Measurements from ENCODE around the gene STARD9.
A peak's percentile ranks its signal among the peaks of the same experiment; 100 is the strongest.

The STARD9 gene

GRCh38 chr15:42602501-42602900, 27.1 kb downstream of the STARD9 start:
- H3K9me3 Mint-ChIP-seq = peaks cover 9% of the 10 kb centered on the region
- H3K27ac Mint-ChIP-seq = no peak overlapping the region
- no peaks in the 10 kb centered on the region for H3K27me3 Mint-ChIP-seq (ENCODE audit: low read depth)
- peaks cover 25% of the 10 kb centered on the region for H3K36me3 Mint-ChIP-seq (ENCODE audit: low read depth)
- peaks cover 25% of the 10 kb centered on the region for H3K4me1 Mint-ChIP-seq (ENCODE audit: low read depth)
- H3K4me3 Mint-ChIP-seq = no peak overlapping the region
- no peak for DNase-seq (ENCODE audit: low spot score)

DNA sequence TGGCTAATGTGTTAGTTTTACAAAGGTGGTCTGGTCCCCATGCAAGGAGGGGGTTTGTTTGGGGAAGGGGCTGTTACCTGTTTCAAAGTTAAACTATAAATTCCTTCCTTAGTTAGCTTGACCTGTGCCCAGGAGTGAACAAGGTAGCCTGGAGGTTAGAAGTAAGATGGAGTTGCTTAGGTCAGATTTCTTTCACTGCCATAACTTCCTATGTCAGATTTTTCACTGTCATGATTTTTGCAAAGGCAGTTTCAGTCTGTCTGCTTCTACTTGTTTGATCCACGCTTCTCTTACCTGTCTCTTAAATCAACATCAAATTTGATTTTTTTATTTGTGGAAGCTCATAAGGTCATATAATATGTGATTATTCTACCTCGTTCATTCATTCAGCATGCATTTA, 28.6 kb downstream of the STARD9 start:
- Mint-ChIP-seq H3K9me3 (peaks cover 9% of the 10 kb centered on the region), H3K36me3 (ENCODE audit: low read depth) (peaks cover 25% of the 10 kb centered on the region), H3K4me3 (peak overlapping the region; percentile 60), H3K27ac (peak overlapping the region; percentile 84), H3K4me1 (ENCODE audit: low read depth) (peaks cover 39% of the 10 kb centered on the region), H3K27me3 (ENCODE audit: low read depth) (no peaks in the 10 kb centered on the region)
- DNase-seq (ENCODE audit: low spot score) = no peak

DNA sequence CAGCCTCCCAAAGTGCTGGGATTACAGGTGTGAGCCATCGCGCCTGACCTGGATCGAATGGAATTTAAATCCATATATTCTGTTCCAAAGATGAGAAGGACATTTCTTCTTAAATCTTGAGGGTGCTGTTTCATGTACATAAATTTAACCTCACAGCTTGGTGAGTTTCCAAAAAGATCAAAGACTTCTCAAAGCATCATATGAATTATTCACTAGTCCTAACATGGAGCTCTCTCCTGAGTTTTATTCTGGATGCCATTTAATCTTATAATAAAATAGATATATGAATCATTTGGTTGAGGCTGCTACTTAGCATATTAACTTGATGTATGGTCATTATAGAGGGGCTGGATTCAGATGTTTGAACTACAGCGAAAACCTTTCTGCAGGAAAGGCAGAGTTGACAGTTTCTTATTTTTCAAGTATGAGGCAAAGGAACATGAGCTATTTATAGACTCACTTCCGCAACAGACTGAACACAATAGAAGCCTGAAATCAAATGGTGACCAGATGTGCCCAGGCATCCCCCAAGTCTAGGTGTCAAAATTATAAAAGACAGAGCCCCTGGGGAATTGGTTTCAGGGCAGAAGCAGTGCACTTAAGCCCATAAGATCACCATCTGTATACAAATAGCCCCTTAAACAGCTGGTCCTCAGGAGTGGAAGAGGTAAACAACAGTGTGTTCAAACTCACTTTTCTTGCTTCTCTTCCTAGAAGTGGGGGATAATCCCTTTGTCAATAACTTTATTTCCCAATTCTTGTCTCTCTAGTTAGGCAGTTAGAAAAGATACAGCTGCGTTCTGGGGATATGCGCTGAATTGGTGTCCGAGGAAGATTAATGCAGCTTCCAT, 29.7 kb downstream of the STARD9 start:
- peak overlapping the region; percentile 92 for H3K27ac Mint-ChIP-seq
- peaks cover 7% of the 10 kb centered on the region for H3K9me3 Mint-ChIP-seq
- peak overlapping the region; percentile 77 for H3K4me3 Mint-ChIP-seq
- H3K27me3 Mint-ChIP-seq (ENCODE audit: low read depth) = no peaks in the 10 kb centered on the region
- peaks cover 20% of the 10 kb centered on the region for H3K36me3 Mint-ChIP-seq (ENCODE audit: low read depth)
- no peak for DNase-seq (ENCODE audit: low spot score)
- H3K4me1 Mint-ChIP-seq (ENCODE audit: low read depth) = peaks cover 42% of the 10 kb centered on the region

GRCh38 chr15:42605796-42606195, 30.4 kb downstream of the STARD9 start:
- DNase-seq (ENCODE audit: low spot score) = no peak
- peak overlapping the region; percentile 92 for H3K27ac Mint-ChIP-seq
- H3K36me3 Mint-ChIP-seq (ENCODE audit: low read depth) = peaks cover 18% of the 10 kb centered on the region
- H3K4me1 Mint-ChIP-seq (ENCODE audit: low read depth) = peaks cover 42% of the 10 kb centered on the region
- no peaks in the 10 kb centered on the region for H3K27me3 Mint-ChIP-seq (ENCODE audit: low read depth)
- peaks cover 5% of the 10 kb centered on the region for H3K9me3 Mint-ChIP-seq
- peak overlapping the region; percentile 77 for H3K4me3 Mint-ChIP-seq

DNA sequence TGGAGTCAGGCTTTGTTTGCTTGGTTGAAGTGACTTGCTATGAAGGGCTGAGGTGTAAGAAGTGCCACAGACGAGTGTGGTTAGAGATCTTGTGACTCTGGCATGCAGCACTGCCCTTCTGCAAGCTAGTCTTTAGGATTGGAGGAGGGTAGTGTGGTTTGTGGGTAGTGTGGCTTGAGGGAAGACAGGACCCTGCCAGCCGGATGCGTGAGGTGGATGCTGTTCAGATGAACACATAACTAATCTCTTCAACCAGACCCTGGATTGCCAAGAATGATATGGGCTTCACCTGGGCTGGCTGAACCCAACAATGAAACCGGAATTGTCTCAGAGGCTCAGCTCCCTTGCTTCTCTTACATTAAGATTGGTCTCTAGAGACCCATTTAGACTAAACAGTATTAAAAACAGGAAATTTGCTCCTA, 32.7 kb downstream of the STARD9 start:
- Mint-ChIP-seq H3K36me3 (ENCODE audit: low read depth) (peaks cover 9% of the 10 kb centered on the region), H3K4me3 (peak overlapping the region; percentile 72), H3K27me3 (ENCODE audit: low read depth) (no peaks in the 10 kb centered on the region), H3K4me1 (ENCODE audit: low read depth) (peaks cover 42% of the 10 kb centered on the region), H3K9me3 (no peaks in the 10 kb centered on the region), H3K27ac (peak overlapping the region; percentile 85)
- DNase-seq (ENCODE audit: low spot score) = peak; percentile 71

DNA sequence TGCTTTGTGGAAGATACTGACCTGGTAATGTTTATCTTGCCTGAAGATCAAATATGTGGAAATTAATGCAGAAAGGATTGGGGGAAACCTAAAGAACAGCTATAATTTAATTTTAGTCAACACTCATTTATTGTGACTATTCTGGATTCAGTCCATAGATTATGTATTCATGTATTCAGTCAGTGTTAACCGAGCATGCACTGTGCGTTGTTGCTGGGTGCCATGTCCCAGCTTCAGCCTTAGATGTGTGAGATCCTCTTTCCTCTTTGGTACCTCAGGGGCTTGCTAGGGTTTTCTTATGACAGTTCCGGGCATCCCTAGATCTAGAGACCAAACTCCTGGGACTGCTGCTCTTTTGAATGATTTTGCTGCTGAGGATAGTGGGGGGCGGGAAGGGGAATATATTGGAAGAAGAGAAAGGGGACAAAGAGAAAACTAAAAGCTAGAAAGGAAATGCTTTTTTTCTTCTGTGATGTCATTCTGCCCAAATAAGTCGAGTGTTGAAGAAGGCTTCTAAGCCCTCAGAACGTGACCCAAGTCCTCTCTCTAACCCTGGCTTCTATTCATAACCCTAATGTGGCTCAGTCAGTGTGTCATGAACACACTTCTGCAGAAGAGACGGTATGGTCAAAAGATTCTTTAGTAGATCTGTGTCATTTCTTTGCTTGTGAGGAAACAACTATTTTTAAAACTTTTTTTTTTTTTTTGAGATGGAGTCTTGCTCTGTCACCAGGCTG, 33.5 kb downstream of the STARD9 start:
- Mint-ChIP-seq H3K4me3 (peak overlapping the region; percentile 72), H3K27me3 (ENCODE audit: low read depth) (no peaks in the 10 kb centered on the region), H3K36me3 (ENCODE audit: low read depth) (peaks cover 8% of the 10 kb centered on the region), H3K9me3 (no peaks in the 10 kb centered on the region), H3K27ac (peak overlapping the region; percentile 85), H3K4me1 (ENCODE audit: low read depth) (peaks cover 40% of the 10 kb centered on the region)
- DNase-seq (ENCODE audit: low spot score) = peak; percentile 21

- no peaks in the 10 kb centered on the region for H3K36me3 Mint-ChIP-seq (ENCODE audit: low read depth)
- DNase-seq (ENCODE audit: low spot score) = no peak
- no peaks in the 10 kb centered on the region for H3K27me3 Mint-ChIP-seq (ENCODE audit: low read depth)
- H3K4me1 Mint-ChIP-seq (ENCODE audit: low read depth) = peaks cover 18% of the 10 kb centered on the region
- H3K9me3 Mint-ChIP-seq = no peaks in the 10 kb centered on the region
- no peak overlapping the region for H3K4me3 Mint-ChIP-seq
- no peak overlapping the region for H3K27ac Mint-ChIP-seq
These were observed 36.1 kb downstream of the STARD9 start for GRCh38 chr15:42611532-42611931.

DNA sequence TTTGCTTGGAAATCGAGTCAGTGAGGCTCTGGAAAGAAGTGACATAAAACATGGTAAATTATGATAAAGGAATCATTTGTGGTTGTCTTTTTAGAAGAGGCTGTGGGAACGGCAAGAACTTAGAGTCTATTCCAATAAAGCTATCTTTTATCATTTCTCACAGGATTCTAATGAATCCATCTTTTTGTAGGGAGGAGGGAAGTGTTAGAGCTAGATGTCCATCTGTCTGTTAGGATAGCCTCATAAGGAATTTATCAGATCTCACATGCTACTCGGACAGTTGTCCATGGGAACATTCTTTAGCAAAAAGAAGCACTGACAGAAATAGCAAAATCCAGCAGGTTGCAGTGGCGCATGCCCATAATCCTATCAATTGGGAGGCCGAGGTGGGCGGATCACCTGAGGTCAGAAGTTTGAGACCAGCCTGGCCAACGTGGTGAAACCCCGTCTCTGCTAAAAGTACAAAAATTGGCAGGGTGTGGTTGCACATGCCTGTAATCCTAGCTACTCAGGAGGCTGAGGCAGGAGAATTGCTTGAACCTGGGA, 37.0 kb downstream of the STARD9 start:
- peaks cover 17% of the 10 kb centered on the region for H3K4me1 Mint-ChIP-seq (ENCODE audit: low read depth)
- H3K27ac Mint-ChIP-seq = no peak overlapping the region
- H3K27me3 Mint-ChIP-seq (ENCODE audit: low read depth) = no peaks in the 10 kb centered on the region
- H3K36me3 Mint-ChIP-seq (ENCODE audit: low read depth) = no peaks in the 10 kb centered on the region
- no peak overlapping the region for H3K4me3 Mint-ChIP-seq
- no peak for DNase-seq (ENCODE audit: low spot score)
- H3K9me3 Mint-ChIP-seq = no peaks in the 10 kb centered on the region

DNA sequence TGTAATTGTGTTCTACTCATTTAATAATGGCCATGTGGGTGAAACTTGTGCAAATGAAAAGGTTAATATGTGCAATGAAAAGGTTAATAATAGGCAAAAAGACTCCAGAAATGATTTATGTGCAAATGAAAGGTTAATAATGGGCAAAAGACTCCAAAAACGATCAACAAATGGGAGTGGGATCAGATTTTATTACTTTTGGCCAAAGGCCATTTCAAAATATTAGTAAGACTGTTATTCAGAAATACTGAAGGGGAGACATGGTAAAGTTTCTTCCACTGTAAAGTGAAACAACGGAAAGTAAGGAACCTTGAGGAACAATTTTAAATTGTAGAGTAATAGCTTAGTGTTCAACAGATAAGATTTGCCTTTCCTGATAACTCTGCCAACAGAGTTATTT, 40.7 kb downstream of the STARD9 start:
- DNase-seq (ENCODE audit: low spot score) = no peak
- Mint-ChIP-seq H3K36me3 (ENCODE audit: low read depth) (peaks cover 2% of the 10 kb centered on the region), H3K9me3 (no peaks in the 10 kb centered on the region), H3K4me3 (no peak overlapping the region), H3K27ac (no peak overlapping the region), H3K4me1 (ENCODE audit: low read depth) (peaks cover 7% of the 10 kb centered on the region), H3K27me3 (ENCODE audit: low read depth) (no peaks in the 10 kb centered on the region)

DNA sequence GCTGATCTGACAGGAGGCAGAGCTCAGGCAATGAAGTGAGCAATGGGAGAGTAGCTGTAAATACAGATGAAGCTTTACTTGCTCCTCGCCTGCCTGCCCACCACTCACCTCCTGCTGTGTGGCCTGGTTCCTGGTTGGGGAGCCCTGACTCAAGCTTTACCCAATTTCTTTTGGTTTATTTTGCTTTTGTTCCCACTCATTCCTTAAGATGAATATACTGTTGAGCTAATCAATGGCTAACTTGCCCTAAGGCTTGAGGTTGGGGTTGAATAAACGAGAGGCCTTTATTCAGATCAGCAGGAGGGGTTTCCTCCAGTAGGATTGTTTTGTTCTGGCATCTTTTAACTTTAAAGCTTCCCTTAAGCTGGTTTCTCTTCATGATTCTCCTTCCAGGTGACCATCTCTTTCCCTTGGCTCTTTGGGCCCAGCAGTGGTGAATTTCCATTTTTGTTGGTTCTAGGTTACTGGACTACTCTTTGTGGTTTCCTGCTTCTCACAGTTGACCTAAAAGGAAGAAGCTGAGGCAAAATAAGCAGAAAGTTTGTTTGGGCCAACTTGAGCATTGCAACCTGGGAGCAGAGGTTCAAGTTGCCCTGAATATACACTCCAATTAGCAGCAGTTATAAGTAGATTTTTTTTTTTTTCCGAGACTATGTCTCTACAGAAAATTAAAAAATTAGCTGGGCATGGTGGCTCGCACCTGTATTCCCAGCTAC, 44.4 kb downstream of the STARD9 start:
- H3K27me3 Mint-ChIP-seq (ENCODE audit: low read depth) = no peaks in the 10 kb centered on the region
- H3K27ac Mint-ChIP-seq = peak overlapping the region; percentile 24
- H3K36me3 Mint-ChIP-seq (ENCODE audit: low read depth) = peaks cover 2% of the 10 kb centered on the region
- DNase-seq (ENCODE audit: low spot score) = no peak
- H3K9me3 Mint-ChIP-seq = no peaks in the 10 kb centered on the region
- H3K4me3 Mint-ChIP-seq = no peak overlapping the region
- peaks cover 14% of the 10 kb centered on the region for H3K4me1 Mint-ChIP-seq (ENCODE audit: low read depth)

- H3K4me3 Mint-ChIP-seq = no peak overlapping the region
- H3K27ac Mint-ChIP-seq = no peak overlapping the region
- no peaks in the 10 kb centered on the region for H3K9me3 Mint-ChIP-seq
- H3K27me3 Mint-ChIP-seq (ENCODE audit: low read depth) = no peaks in the 10 kb centered on the region
- peaks cover 2% of the 10 kb centered on the region for H3K36me3 Mint-ChIP-seq (ENCODE audit: low read depth)
- no peak for DNase-seq (ENCODE audit: low spot score)
- H3K4me1 Mint-ChIP-seq (ENCODE audit: low read depth) = peaks cover 14% of the 10 kb centered on the region
These were observed 46.0 kb downstream of the STARD9 start for GRCh38 chr15:42621386-42621785.

GRCh38 chr15:42621996-42622925, 46.9 kb downstream of the STARD9 start:
- Mint-ChIP-seq H3K4me3 (no peak overlapping the region), H3K4me1 (ENCODE audit: low read depth) (peaks cover 14% of the 10 kb centered on the region), H3K9me3 (no peaks in the 10 kb centered on the region), H3K27ac (peak overlapping the region; percentile 11), H3K36me3 (ENCODE audit: low read depth) (peaks cover 2% of the 10 kb centered on the region), H3K27me3 (ENCODE audit: low read depth) (no peaks in the 10 kb centered on the region)
- DNase-seq (ENCODE audit: low spot score) = no peak

- H3K4me3 Mint-ChIP-seq = no peak overlapping the region
- no peaks in the 10 kb centered on the region for H3K27me3 Mint-ChIP-seq (ENCODE audit: low read depth)
- H3K9me3 Mint-ChIP-seq = no peaks in the 10 kb centered on the region
- no peak overlapping the region for H3K27ac Mint-ChIP-seq
- peaks cover 14% of the 10 kb centered on the region for H3K4me1 Mint-ChIP-seq (ENCODE audit: low read depth)
- peaks cover 2% of the 10 kb centered on the region for H3K36me3 Mint-ChIP-seq (ENCODE audit: low read depth)
- DNase-seq (ENCODE audit: low spot score) = no peak
These were observed 48.5 kb downstream of the STARD9 start for GRCh38 chr15:42623951-42624350.

Measured in T-helper 2 cell treated with Interferon-gamma antibody and Interleukin-4, amounts not matched to agents 5 μg/mL and 100 μg/mL, for 36 hours (primary cell).